IPS-20b (cell line): ENCODE results near the gene TTC32.
"Not testable (repeated sequence)": the region's sequence is repeated elsewhere in the genome, so short reads cannot be mapped to it uniquely, and the experiment has no call there.

Experiments used
- H3K27ac ChIP-seq: one replicate; pipeline ENCODE4 v1.5.1; 2013; ENCODE audit warnings: low read length
- H3K27me3 ChIP-seq: 2 replicates; pipeline ENCODE4 v1.6.1; 2013; ENCODE audit warnings: mild to moderate bottlenecking, low read length, inconsistent platforms; ENCODE audit not compliant: insufficient read depth
- H3K36me3 ChIP-seq: 2 replicates; pipeline ENCODE4 v1.6.1; 2013; ENCODE audit warnings: low read depth, mild to moderate bottlenecking, inconsistent platforms, low read length, moderate library complexity; ENCODE audit not compliant: insufficient read depth
- H3K4me1 ChIP-seq: 2 replicates; pipeline ENCODE4 v1.6.1; 2013; ENCODE audit warnings: mild to moderate bottlenecking, control low read depth, inconsistent platforms, low read length, moderate library complexity; ENCODE audit not compliant: insufficient read depth
- H3K4me3 ChIP-seq: 2 replicates; pipeline ENCODE4 v1.5.1; 2013; ENCODE audit warnings: mild to moderate bottlenecking, low read length, inconsistent platforms
- H3K9ac ChIP-seq: 2 replicates; pipeline ENCODE4 v1.6.1; 2013; ENCODE audit warnings: low read depth, mild to moderate bottlenecking, inconsistent platforms, low read length, moderate library complexity
- H3K9me3 ChIP-seq: 2 replicates; pipeline ENCODE4 v1.6.1; 2013; ENCODE audit warnings: mild to moderate bottlenecking, low read depth, low read length, inconsistent platforms; ENCODE audit not compliant: insufficient read depth

Gene TTC32

DNA sequence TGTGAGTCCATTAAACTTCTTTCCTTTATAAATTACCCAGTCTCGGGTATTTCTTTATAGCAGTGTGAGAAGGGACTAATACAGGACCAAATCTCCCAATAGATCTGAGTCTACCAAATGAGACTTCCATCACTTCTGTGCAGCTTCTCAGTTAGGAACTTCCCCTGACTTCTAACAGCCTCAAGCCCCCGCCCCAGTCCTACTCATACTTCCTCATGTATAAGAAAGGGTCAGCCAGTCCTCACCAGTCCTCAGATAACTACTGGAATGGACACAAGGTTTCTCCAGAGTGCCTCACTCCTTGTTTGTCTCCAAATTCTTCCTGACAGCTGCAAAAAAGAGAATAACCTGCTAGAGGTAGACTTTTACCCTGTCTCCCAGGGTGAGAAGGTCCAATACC, 19.5 kb downstream of the TTC32 start:
- H3K9me3 ChIP-seq: no peaks in the 10 kb centered on the region
- no peak overlapping the region for H3K9ac ChIP-seq
- no peak overlapping the region for H3K4me3 ChIP-seq

DNA sequence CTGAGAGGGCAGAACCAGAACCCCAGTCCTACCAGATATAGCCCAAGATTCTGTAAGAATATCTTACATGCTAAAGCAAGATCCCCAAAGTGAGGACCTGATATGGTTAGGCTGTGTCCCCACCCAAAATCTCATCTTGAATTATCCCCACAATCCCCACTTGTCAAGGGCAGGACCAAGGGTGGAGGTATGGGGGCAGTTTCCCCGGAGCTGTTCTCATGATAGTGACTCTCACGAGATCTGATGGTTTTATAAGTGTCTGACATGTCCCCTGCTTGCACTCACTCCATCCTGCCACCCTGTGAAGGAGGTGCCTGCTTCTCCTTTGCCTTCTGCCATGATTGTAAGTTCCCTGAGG, 19.9 kb downstream of the TTC32 start:
- Histone ChIP-seq H3K4me1 (no peaks in the 10 kb centered on the region), H3K27me3 (no peaks in the 10 kb centered on the region), H3K36me3 (no peaks in the 10 kb centered on the region), H3K27ac (no peak overlapping the region), H3K9me3 (no peaks in the 10 kb centered on the region), H3K4me3 (no peak overlapping the region), H3K9ac (no peak overlapping the region)

More for the DNA sequence above, 19.5 kb downstream of the TTC32 start:
- no peak overlapping the region for H3K27ac ChIP-seq
- H3K36me3 ChIP-seq: no peaks in the 10 kb centered on the region
- H3K4me1 ChIP-seq: no peaks in the 10 kb centered on the region
- H3K27me3 ChIP-seq: no peaks in the 10 kb centered on the region

DNA sequence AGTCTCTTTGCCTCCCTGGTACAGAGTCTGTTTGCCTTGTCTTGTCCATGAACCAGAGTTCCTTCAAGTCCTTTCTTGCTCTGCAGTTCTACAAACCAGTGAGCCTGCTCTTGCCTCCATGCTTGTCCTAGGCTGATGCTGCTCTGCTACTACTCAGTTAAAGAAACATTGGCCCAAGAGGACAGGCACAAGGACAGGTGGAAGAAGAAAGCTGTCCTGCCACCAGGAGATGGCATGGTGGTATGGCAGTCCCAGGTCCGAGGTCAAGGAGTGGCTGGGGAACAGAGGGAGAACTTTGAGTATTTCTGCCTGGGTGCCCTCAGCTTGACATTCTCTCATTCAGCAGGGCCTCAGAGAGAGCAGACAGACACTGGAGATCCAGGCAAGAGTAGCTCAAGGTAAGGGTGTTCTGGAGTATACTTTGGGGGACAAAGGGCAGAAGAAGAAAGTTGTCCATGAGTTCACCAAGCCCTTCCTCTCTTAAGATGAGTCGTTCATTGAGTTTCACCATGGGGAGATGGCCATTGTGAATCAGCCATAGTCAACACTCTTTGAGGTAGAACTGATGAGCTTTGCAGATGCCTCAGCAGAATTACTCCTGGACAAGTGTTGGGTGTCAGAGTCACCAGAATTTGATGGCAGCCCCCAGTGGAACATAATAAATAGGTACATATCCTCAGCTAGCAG, 20.4 kb downstream of the TTC32 start:
- no peak overlapping the region for H3K9ac ChIP-seq
- no peaks in the 10 kb centered on the region for H3K9me3 ChIP-seq
- H3K4me1 ChIP-seq: no peaks in the 10 kb centered on the region
- H3K4me3 ChIP-seq: no peak overlapping the region
- H3K27me3 ChIP-seq: no peaks in the 10 kb centered on the region
- H3K27ac ChIP-seq: no peak overlapping the region
- H3K36me3 ChIP-seq: no peaks in the 10 kb centered on the region

DNA sequence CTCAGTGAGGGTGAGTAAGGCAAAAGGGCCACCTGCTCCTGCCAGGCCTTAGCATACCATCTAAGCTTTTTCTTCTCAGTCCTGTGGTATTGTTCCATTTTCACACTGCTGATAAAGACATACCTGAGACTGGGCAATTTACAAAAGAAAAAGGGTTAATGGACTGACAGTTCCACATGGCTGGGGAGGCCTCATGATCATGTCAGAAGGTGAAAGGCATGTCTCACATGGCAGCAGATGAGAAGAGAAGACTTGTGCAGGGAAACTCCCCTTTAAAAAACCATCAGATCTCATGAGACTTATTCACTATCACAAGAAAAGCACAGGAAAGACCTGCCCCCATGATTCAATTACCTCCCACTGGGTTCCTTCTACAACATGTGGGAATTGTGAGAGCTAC, 21.6 kb downstream of the TTC32 start:
- H3K4me1 ChIP-seq, H3K36me3 ChIP-seq, H3K27me3 ChIP-seq, H3K9ac ChIP-seq, H3K27ac ChIP-seq, H3K9me3 ChIP-seq, H3K4me3 ChIP-seq: not testable (repeated sequence)

DNA sequence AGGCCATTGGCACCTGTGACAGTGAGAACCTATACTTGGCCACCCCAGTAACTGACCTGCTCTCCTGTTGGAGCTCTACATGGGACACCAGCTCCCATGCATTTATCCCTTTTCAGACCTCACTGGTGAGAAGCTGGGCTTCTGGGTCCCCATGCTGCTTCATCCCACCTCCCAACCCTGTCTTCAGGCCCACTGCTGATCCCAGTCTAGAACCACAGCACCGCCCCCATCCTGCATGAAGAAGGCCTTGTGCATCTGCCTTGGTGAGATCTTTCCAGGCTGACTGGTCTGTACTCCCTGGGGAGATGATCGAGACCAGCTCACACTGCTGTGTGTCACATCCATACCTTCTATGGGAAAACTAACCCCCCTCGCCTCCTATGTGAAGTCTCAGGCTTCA, 22.7 kb downstream of the TTC32 start:
- no peaks in the 10 kb centered on the region for H3K36me3 ChIP-seq
- H3K9ac ChIP-seq: no peak overlapping the region
- H3K4me3 ChIP-seq: no peak overlapping the region
- no peaks in the 10 kb centered on the region for H3K4me1 ChIP-seq
- H3K27me3 ChIP-seq: no peaks in the 10 kb centered on the region
- H3K9me3 ChIP-seq: no peaks in the 10 kb centered on the region
- no peak overlapping the region for H3K27ac ChIP-seq

DNA sequence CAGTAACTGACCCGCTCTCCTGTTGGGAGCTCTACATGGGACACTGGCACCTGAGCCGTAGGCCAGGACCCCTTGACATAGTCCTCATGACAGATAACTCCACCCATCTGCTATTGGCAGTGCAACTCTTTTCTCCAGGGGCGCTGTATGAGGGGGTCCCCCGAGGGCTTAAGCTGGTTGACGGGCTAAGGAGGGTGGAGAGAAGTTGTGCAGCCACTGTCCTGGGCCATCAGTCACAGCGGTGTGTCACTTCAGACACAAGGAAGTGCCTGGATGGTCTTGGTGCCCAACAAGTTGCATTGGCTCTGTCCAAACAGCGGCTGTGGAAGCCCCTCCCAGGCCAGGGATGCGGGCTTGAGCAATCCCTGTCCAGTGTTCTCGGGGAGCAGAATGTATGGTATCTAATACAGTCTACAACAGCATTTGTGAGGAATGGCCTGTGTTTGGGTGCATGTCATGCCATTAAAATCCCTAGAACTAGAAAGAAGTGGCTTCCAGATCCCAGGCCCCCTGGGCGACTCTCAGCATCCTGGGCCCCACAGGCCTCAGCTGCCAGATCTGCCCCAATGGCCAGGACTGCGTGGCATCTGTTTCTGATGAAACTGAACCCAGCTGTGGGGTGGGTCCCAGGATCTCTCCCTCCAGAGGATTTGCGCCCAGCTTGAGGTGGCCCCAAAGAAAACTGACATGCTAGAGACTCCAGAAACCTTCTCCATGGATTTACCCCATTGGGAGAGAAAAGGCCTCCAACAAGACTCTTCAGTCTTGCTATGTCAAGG, 23.3 kb downstream of the TTC32 start:
- no peak overlapping the region for H3K9ac ChIP-seq
- no peak overlapping the region for H3K4me3 ChIP-seq
- H3K27ac ChIP-seq: no peak overlapping the region
- H3K4me1 ChIP-seq: no peaks in the 10 kb centered on the region
- H3K27me3 ChIP-seq: no peaks in the 10 kb centered on the region
- H3K36me3 ChIP-seq: no peaks in the 10 kb centered on the region
- H3K9me3 ChIP-seq: no peaks in the 10 kb centered on the region

DNA sequence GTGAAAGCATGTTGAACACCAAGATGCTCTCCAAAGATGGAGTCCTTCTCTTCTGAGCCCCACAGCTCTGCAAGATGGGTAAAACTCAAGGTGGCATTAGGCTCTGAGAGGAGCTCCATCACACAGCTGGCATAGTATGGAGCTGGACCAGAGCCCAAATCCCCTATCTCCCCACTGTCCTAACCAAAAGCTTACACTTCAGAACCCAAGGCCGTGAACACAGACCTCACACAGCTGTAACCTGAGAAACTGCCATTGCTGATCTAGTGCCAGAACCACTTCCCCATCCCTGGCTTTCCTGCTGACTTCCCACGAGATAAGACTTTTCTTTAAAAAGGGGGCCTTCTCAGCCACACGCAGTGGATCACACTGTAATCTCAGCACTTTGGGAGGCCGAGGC, 25.0 kb downstream of the TTC32 start:
- no peaks in the 10 kb centered on the region for H3K36me3 ChIP-seq
- H3K9ac ChIP-seq: no peak overlapping the region
- no peaks in the 10 kb centered on the region for H3K9me3 ChIP-seq
- H3K4me1 ChIP-seq: no peaks in the 10 kb centered on the region
- H3K27me3 ChIP-seq: no peaks in the 10 kb centered on the region
- no peak overlapping the region for H3K27ac ChIP-seq
- no peak overlapping the region for H3K4me3 ChIP-seq

DNA sequence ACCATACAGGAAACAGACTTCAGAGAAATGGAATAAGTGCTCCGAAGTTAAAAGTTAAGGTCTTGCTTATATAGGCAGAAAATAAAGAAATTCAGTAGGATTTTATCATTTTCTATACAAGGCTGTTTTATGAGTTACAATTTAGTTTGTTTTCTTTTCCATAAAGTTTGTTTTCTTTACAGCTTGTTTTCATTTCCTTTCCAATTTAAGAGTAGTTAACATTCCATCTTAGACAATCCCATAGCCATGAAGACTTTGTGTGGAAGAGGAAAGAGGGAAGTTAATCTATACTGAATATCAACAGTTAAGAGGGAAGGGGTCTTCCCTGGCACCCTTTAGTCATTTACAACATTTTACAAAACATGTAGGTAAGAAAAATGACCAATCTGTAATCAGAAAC, 26.5 kb downstream of the TTC32 start:
- no peak overlapping the region for H3K4me3 ChIP-seq
- no peak overlapping the region for H3K27ac ChIP-seq
- H3K27me3 ChIP-seq: peaks cover 2% of the 10 kb centered on the region; the same call in 1 of the 2 replicates

DNA sequence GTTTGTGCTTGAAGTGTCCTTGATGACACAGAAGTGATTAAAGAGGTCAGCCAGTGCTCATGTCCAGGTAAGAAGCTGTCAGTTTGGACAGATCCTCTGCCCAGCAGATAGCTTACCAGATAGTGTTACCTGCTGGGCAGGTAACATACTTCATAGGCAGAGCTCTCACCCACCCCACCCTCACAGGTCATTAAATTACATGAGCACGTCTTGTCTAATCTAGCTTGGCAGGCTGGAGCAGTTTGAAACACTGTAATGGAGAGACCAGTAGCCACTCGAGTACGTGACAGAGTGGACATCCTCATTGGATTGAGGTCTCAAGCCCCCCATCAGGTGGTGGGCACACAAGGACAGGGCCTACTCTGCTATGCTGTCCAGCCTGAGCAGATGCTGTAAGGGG, 27.1 kb downstream of the TTC32 start:
- Histone ChIP-seq H3K36me3 (no peaks in the 10 kb centered on the region), H3K27ac (no peak overlapping the region)

More for the DNA sequence above, 26.5 kb downstream of the TTC32 start:
- no peak overlapping the region for H3K9ac ChIP-seq
- H3K4me1 ChIP-seq: no peaks in the 10 kb centered on the region
- H3K9me3 ChIP-seq: no peaks in the 10 kb centered on the region
- no peaks in the 10 kb centered on the region for H3K36me3 ChIP-seq

DNA sequence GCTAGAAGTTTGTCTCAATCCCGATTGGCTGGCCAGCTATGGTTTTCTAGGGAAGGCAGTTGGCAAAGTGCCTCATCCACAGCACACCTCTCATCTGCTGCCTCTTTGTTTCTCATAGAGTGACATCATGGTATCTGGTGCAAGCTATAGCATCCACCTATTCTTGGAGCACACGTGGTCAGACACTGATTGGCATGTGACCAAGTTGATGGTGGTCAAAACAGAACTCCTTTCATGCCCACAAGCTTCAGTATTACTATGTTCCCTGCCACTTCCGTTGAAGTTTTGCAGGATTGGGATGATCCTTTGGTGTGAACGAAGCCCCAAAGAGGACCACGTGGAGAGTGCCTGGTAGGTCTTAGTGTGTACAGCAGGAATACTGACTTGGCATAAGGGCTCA, 28.8 kb downstream of the TTC32 start:
- H3K36me3 ChIP-seq: no peaks in the 10 kb centered on the region
- no peak overlapping the region for H3K9ac ChIP-seq
- peaks cover 25% of the 10 kb centered on the region for H3K27me3 ChIP-seq
- no peak overlapping the region for H3K4me3 ChIP-seq
- H3K4me1 ChIP-seq: no peaks in the 10 kb centered on the region; the same call in 1 of the 2 replicates
- H3K27ac ChIP-seq: no peak overlapping the region
- H3K9me3 ChIP-seq: no peaks in the 10 kb centered on the region

More for the DNA sequence above, 27.1 kb downstream of the TTC32 start:
- no peaks in the 10 kb centered on the region for H3K4me1 ChIP-seq
- H3K9ac ChIP-seq: no peak overlapping the region
- H3K9me3 ChIP-seq: no peaks in the 10 kb centered on the region
- H3K4me3 ChIP-seq: no peak overlapping the region
- H3K27me3 ChIP-seq: peaks cover 8% of the 10 kb centered on the region

DNA sequence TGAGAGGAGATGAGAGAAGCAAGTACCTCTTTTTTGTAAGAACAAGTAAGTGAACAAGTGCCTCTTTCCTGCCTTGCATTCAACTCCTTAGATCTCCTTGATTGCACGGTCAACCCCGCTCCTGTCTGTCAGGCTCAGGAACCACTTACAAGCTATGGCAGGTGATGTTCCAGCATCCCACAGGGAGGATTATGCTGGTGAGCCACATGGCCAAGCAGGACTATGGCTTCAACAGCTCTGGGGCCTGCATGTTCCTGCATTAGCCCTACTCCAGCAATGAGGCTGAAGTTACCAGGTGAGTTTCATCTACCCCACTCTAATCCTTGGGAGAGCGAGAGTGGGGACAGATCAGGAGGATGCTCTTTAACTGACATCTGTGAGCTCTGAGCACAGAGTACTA, 29.5 kb downstream of the TTC32 start:
- H3K4me3 ChIP-seq: no peak overlapping the region
- no peak overlapping the region for H3K9ac ChIP-seq
- no peak overlapping the region for H3K27ac ChIP-seq
- peaks cover 32% of the 10 kb centered on the region for H3K27me3 ChIP-seq
- H3K4me1 ChIP-seq: no peaks in the 10 kb centered on the region; the same call in 1 of the 2 replicates
- no peaks in the 10 kb centered on the region for H3K36me3 ChIP-seq
- no peaks in the 10 kb centered on the region for H3K9me3 ChIP-seq

DNA sequence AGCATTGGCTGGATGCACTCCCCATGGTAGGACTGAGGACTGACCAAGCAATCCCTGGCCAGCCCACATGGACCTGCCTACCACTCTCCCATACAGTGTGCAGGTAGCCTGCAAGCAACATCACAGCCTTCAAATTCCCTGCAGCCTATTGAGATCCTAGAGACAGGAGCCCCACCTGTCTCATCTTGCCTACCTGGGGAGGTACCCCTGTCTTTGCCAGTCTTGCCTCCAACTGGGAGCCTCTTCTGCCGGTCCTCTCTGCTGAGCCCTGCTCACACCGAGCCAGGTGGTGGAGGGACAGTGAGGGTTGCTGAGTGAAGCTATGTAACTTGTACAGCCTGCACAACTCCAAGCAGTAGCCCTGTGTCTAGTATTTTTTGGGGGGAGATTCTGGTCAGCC, 29.9 kb downstream of the TTC32 start:
- Histone ChIP-seq H3K27me3 (peaks cover 37% of the 10 kb centered on the region), H3K4me1 (no peaks in the 10 kb centered on the region; the same call in 1 of the 2 replicates), H3K9ac (no peak overlapping the region), H3K36me3 (no peaks in the 10 kb centered on the region), H3K9me3 (no peaks in the 10 kb centered on the region), H3K4me3 (no peak overlapping the region), H3K27ac (no peak overlapping the region)
